Tibial nerve (tissue), 4 donors: ENCODE data around the gene EXOG. TPM values are rescaled to one million over a fixed set of nuclear protein-coding genes. Genes with fewer than 3 reads are reported as not detected.

Experiments used
- DNase-seq, 2 donors: peaks; one replicate each; pipeline ENCODE4 v3.0.0-alpha.2; 2019; ENCODE audit warnings: low spot score in 2 of 2
- H3K27ac ChIP-seq, 4 donors: fragments of 200-600 bp; sonication (generic) in 3 of 4; one replicate each; pipeline ENCODE4 v1.5.1; 2017 to 2019; ENCODE audit warnings: mild to moderate bottlenecking in 1 of 4
- H3K27me3 ChIP-seq, 2 donors: fragments of 200-600 bp; sonication (generic) in 1 of 2; one replicate each; pipeline versions ENCODE4 v1.5.1 to v1.6.0; 2017 to 2019
- H3K36me3 ChIP-seq, 3 donors: fragments of 200-600 bp; sonication (generic); one replicate each; pipeline ENCODE4 v1.5.1; 2018 to 2019
- H3K4me1 ChIP-seq, 4 donors: fragments of 200-600 bp; sonication (generic) in 3 of 4; one replicate each; pipeline ENCODE4 v1.5.1; 2017 to 2019
- H3K4me3 ChIP-seq, 4 donors: fragments of 200-600 bp; sonication (generic) in 3 of 4; one replicate each; pipeline ENCODE4 v1.5.1; 2017 to 2019; ENCODE audit warnings: mild to moderate bottlenecking in 1 of 4, moderate library complexity in 1 of 4
- H3K9me3 ChIP-seq, 4 donors: fragments of 200-600 bp; sonication (generic) in 3 of 4; one replicate each; pipeline ENCODE4 v1.5.1; 2017 to 2019
- CTCF ChIP-seq, 5 experiments: fragments of 200-600 bp in 3 of 5; fragments of 450-650 bp in 2 of 5; sonication (generic) in 3 of 5; IDR thresholded peaks; one replicate each; pipeline ENCODE4 v1.5.1; 2016 to 2019; ENCODE audit warnings: antibody characterized with exemption in 5 of 5, mild to moderate bottlenecking in 3 of 5, moderate library complexity in 2 of 5
- EP300 ChIP-seq, 2 donors: sonication (generic); formaldehyde crosslinking; IDR thresholded peaks; one replicate each; pipeline ENCODE4 v1.6.1; 2017; ENCODE audit warnings: antibody characterized with exemption in 2 of 2, mild to moderate bottlenecking in 1 of 2
- POLR2A ChIP-seq, 2 donors: fragments of 450-650 bp; IDR thresholded peaks; one replicate each; pipeline ENCODE4 v1.6.1; 2017; ENCODE audit warnings: antibody characterized with exemption in 2 of 2, mild to moderate bottlenecking in 2 of 2, moderate library complexity in 2 of 2
- WGBS, 2 donors: methylation state at CpG; one replicate each; pipeline ENCODE4 v1.1.5; 2018; 5-methylcytosine and 5-hydroxymethylcytosine counted together
- total RNA-seq, 4 donors: library from RNA; depleted of rRNA; stranded (reverse); fragments of >200 nt; gene quantifications; one replicate each; pipeline ENCODE4 v1.1.0, GENCODE V29; 2016

Gene EXOG
- total RNA-seq, 4 donors from 2014 or later: 9.9 to 21.9 (median 20.9) TPM

- DNase-seq: no peak
- H3K27me3 ChIP-seq: no peaks in the 10 kb centered on the region
- peaks cover 0 to 26% (median 0%) of the 10 kb centered on the region in 3 donors for H3K36me3 ChIP-seq
- H3K9me3 ChIP-seq: no peaks in the 10 kb centered on the region
- H3K27ac ChIP-seq: no peak overlapping the region
- H3K4me1 ChIP-seq: no peaks in the 10 kb centered on the region
- no peak for TF ChIP-seq EP300 (IDR thresholded peaks at IDR 0.05)
- TF ChIP-seq CTCF (IDR thresholded peaks at IDR 0.05): no peak
- TF ChIP-seq POLR2A (IDR thresholded peaks at IDR 0.05): no peak
- H3K4me3 ChIP-seq: no peak overlapping the region
- WGBS, 2 donors: 83 to 89% methylated on average over 4 of the region's 4 CpGs
Observed at GRCh38 chr3:38567498-38567897, 71.4 kb downstream of the EXOG start.

GRCh38 chr3:38573111-38573510 is 77.0 kb downstream of the EXOG start:
- peaks cover 0 to 10% (median 0%) of the 10 kb centered on the region in 4 donors for H3K9me3 ChIP-seq
- no peak for DNase-seq
- peaks cover 0 to 35% (median 0%) of the 10 kb centered on the region in 3 donors for H3K36me3 ChIP-seq
- 96 to 99% methylated on average over 3 of the region's 3 CpGs for WGBS, 2 donors
- no peaks in the 10 kb centered on the region for H3K27me3 ChIP-seq
- no peak overlapping the region for H3K27ac ChIP-seq
- TF ChIP-seq EP300 (IDR thresholded peaks at IDR 0.05) (no peak), POLR2A (IDR thresholded peaks at IDR 0.05) (no peak), CTCF (IDR thresholded peaks at IDR 0.05) (no peak)
- no peaks in the 10 kb centered on the region for H3K4me1 ChIP-seq
- no peak overlapping the region for H3K4me3 ChIP-seq

- H3K4me3 ChIP-seq: no peak overlapping the region
Observed at GRCh38 chr3:38573556-38573955, 77.4 kb downstream of the EXOG start.

GRCh38 chr3:38574411-38575278 is 78.5 kb downstream of the EXOG start:
- no peak overlapping the region for H3K27ac ChIP-seq
- peaks cover 0 to 35% (median 0%) of the 10 kb centered on the region in 3 donors for H3K36me3 ChIP-seq
- WGBS, 2 donors: 57 to 66% methylated on average over 4 to 6 of the region's 6 CpGs
- H3K27me3 ChIP-seq: no peaks in the 10 kb centered on the region
- no peaks in the 10 kb centered on the region for H3K4me1 ChIP-seq
- no peak for DNase-seq
- no peak overlapping the region for H3K4me3 ChIP-seq
- no peak for TF ChIP-seq POLR2A (IDR thresholded peaks at IDR 0.05)
- TF ChIP-seq CTCF (IDR thresholded peaks at IDR 0.05): no peak
- no peak for TF ChIP-seq EP300 (IDR thresholded peaks at IDR 0.05)
- peaks cover 0 to 10% (median 0%) of the 10 kb centered on the region in 4 donors for H3K9me3 ChIP-seq

More at GRCh38 chr3:38573556-38573955, 77.4 kb downstream of the EXOG start:
- 50 to 80% methylated on average over 3 of the region's 3 CpGs for WGBS, 2 donors
- no peak for DNase-seq
- H3K27ac ChIP-seq: no peak overlapping the region
- H3K36me3 ChIP-seq: peaks cover 0 to 35% (median 0%) of the 10 kb centered on the region in 3 donors
- H3K4me1 ChIP-seq: no peaks in the 10 kb centered on the region
- no peak for TF ChIP-seq CTCF (IDR thresholded peaks at IDR 0.05)
- no peak for TF ChIP-seq POLR2A (IDR thresholded peaks at IDR 0.05)
- no peak for TF ChIP-seq EP300 (IDR thresholded peaks at IDR 0.05)
- H3K9me3 ChIP-seq: peaks cover 0 to 10% (median 0%) of the 10 kb centered on the region in 4 donors
- H3K27me3 ChIP-seq: no peaks in the 10 kb centered on the region

- no peak for TF ChIP-seq EP300 (IDR thresholded peaks at IDR 0.05)
- no peak for TF ChIP-seq POLR2A (IDR thresholded peaks at IDR 0.05)
- TF ChIP-seq CTCF (IDR thresholded peaks at IDR 0.05): no peak
- H3K9me3 ChIP-seq: peaks cover 0 to 10% (median 0%) of the 10 kb centered on the region in 4 donors
- no peak for DNase-seq
- H3K4me1 ChIP-seq: no peaks in the 10 kb centered on the region
- H3K4me3 ChIP-seq: no peak overlapping the region
- no peak overlapping the region for H3K27ac ChIP-seq
- WGBS, 2 donors: 87 to 91% methylated on average over 18 of the region's 18 CpGs
- H3K36me3 ChIP-seq: peaks cover 0 to 41% (median 0%) of the 10 kb centered on the region in 3 donors
- H3K27me3 ChIP-seq: no peaks in the 10 kb centered on the region
Observed at GRCh38 chr3:38575279-38575843, 79.2 kb downstream of the EXOG start.
